Left lobe of liver (tissue), 2 donors: ENCODE data around the gene MKLN1. TPM values are rescaled to one million over a fixed set of nuclear protein-coding genes. Genes with fewer than 3 reads are reported as not detected.
"Not testable (repeated sequence)": the region's sequence is repeated elsewhere in the genome, so short reads cannot be mapped to it uniquely, and the experiment has no call there.

Experiments used
- ATAC-seq: fragments of 200-7000 bp; cut with Tn5 transposase; one replicate; pipeline ENCODE4 v1.9.1; 2020; ENCODE audit warnings: mild to moderate bottlenecking, moderate library complexity
- DNase-seq: peaks from one replicate; pipeline ENCODE4 v3.0.0-alpha.2; 2020; ENCODE audit warnings: low spot score
- total RNA-seq: library from RNA; stranded (reverse); gene quantifications from one replicate; pipeline ENCODE4 v1.2.1, GENCODE V29; 2021
- donor health status: DM: no; HTN: no; CAD: no; lungs with moderate emphysema.
- donor health status: DM: no; HTN: yes; CAD: no.

MKLN1 gene
- 27.9 TPM for total RNA-seq

DNA sequence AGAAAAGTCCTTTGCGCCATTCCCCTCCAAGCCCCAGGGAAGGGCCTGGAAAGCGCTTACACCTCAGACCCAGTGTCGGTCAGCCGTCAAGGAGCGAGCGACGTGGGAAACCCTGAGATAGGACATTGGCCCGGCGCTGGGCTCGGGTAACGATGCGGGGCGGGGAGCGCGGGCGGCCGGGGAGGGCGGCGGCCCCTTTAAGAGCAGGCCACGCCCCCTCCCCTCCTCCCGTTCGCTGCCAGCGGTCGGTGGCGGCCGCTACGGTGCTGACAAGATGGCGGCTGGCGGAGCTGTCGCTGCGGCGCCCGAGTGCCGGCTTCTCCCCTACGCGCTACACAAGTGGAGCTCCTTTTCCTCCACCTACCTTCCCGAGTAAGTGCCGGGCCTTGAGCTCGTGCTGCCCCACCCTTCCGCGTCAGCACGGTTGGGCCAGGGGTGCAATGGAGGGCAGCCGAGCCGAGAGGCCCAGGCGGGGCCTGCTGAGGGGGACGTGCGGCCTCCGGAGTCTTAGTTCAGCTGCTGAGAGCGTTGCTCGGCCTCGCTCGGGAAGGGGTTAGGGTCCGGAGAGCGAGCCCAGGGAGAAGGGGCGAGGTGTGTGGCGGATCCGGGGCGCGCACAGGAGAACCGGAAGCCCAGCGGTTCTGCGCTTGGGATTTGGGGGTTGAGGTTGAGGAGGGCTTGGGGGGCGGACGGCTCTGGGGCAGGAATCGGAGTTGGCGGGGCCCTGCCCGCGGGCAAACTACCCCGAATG lies at the start of gene MKLN1:
Gene MKLN1 (plus strand): TSS at position 251 of the 751 bp plus-strand sequence. CDS start 24 bp downstream, at position 275.
- ATAC-seq, result peak; percentile 94
- DNase-seq, result peak; percentile 92

DNA sequence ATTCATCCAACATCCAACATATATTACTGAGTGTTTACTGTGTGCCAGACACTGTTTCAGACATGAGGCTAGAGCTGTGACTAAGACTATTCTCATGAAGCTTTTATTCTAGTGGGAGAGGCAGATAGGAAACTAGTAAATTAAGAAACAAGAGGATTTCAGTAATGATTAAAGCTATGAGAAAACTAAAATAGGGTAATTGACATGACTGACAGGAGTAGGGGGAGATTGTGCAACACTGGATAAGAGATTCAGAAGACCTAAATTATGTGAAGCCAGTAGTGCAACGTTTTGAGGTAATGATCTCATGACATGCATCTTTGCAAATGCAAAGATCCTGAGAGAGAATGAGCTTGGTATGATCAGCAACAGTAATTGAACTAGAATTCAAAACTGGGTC lies 48.6 kb upstream of the MKLN1 start:
- DNase-seq (no peak), ATAC-seq (no peak)

DNA sequence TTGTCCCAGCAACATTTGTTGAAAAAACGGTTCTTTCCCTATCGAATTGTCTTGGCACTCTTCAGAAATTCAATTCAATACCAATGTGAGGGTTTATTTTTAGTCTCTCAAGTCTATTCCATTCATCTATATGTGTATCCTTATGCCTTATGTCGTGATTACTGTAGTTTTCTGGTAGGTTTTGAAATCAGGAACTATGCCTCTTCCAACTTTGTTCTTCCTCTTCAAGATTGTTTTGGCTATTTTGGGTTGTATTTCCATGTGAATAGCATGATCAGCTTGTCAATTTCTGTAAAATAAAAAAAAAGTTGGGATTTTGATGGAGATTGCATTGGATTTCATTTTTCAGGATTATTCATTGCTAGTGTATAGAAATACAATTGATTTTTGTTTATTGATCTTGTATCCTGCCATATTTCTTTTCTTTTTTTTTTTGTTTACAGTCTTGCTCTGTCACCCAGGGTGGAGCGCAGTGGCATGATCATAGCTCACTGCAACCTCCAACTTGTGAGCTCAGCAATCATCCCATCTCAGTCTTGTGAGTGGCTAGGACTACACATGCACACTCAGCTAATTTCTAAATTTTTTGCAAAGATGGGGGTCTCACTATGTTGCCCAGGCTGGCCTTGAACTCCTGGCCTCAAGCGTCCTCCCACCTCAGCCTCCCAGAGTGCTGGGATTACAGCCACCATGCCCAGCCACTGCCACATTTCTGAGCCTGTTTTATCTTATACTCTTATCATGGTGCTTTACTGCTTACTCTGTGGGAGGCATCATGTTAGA lies 46.2 kb upstream of the MKLN1 start:
- no peak for ATAC-seq

DNA sequence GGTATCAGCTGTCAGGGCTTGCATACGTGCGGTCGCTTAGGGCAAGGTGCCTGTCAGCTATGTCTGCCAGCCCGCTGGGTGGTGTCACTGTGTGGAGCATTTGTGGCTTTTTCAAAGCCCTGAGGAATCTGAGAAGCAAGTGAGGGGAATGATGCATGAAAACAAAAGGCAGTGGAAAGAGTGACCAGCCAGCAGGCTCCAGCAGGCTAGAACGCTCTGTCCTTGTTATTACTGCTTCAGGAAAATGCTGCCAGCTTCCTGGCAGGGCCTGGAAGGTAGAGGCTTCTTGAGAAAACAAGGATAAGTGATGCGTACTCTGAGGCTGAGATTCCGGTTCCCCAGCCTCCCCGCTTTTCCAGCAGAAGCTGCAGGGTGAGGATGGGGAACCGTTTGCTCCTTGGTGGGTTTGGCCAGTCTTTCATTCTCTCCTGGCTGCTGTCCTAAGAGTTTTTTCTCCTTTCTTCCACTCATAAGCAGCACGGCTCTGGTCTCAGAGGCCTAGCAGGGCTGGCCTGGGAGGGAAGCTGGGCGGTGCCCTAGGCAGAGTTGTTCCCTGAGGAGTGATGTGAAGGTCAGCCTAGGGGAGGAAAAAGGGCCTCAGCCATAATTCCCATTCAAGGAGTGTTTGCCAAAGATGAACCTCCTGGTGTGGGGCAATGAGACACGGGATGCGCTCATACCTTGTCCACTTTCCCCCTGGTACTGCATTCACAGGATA lies 42.8 kb upstream of the MKLN1 start:
- DNase-seq (no peak), ATAC-seq (no peak)

More for the DNA sequence above, 46.2 kb upstream of the MKLN1 start:
- no peak for DNase-seq

DNA sequence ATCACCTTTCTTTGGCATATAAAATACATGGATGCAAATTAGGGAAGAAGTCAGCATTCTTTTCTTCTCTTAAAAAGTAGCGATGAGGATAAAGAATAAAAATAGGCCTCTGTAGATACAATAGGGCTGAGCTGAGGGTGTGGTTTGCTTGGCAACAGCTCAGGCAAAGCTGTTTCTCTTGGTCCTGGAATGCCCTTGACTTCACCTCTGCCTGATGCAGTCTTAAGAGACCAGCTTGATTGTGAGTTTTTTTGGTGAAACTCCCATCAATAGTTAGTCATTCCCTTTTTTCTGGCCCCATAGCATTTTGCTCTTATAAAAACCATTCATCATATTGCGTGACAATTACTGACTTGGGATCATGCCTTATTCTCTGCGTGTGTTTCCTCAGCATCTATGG lies 42.1 kb upstream of the MKLN1 start:
- no peak for ATAC-seq
- no peak for DNase-seq

DNA sequence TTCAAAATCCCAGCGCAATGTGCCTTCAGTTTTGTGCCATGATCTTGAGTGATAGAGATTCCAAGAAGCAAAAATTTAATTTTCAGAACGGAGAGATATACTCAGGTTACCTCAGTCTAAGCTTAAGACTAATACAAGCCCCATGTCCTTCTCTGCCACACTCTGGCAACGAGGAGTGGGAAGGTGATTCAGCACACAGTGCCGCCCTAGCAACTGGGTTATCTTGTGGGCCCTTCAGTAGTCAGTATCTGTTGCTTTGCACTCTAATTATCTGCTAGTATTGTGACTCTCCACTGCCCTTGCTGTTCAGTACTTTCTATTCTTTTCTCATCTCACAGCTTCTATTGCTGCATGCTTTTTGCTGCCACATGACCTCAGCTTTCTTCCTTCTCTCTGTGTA lies 39.2 kb upstream of the MKLN1 start:
- no peak for DNase-seq
- ATAC-seq, result no peak

DNA sequence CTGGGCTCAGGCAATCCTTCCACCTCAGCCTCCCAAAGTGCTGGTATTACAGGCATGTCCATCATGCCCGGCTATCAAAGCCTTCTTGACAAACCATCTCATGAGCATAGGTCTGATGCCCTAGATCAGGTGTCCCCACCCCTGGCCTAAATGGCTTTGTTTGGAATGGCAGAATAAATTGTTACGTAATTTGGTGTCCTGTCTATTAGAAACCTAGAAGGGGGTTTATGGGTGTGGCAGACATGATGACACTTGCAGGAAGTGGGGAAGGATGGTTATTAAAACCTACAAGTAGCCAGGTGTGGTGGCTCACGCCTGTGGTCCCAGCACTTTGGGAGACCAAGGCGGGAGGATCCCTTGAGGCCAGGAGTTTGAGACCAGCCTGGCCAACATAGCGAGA lies 38.6 kb upstream of the MKLN1 start:
- no peak for DNase-seq

DNA sequence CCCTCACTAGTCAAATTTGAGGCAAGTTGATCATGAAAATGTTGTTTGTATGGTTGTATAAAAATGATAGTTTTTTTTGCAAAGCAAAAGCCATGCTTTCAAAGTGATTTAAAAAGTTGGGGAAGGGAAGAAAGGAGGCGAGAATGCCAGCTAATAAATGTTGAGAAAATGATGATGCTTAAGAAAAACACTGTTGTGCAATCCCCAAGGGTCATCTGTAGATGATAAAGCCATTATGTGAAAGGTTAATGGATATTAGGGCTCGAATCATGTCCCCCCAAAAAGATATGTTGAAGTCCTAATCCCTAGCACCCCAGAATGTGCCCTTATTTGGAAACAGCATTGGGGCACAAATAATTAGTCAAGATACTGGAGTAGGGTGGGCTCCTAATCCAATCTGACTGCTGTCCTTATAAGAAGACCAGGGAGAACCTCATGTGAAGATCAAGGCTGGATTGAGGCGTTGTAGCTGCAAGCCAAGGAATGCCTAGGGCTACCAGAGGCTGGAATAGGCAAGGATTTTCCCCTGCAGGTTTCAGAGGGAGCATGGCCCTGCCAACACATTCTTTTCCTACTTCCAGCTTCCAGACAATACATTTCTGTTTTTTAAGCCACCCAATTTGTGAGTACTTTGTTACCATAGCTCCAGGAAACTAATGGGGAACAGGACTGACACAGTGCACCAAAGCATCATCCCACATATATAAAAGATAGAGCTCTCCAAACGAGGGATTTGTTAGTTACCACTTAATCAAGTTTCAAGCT lies 35.4 kb upstream of the MKLN1 start:
- ATAC-seq (no peak), DNase-seq (no peak)

More for the DNA sequence above, 38.6 kb upstream of the MKLN1 start:
- no peak for ATAC-seq

DNA sequence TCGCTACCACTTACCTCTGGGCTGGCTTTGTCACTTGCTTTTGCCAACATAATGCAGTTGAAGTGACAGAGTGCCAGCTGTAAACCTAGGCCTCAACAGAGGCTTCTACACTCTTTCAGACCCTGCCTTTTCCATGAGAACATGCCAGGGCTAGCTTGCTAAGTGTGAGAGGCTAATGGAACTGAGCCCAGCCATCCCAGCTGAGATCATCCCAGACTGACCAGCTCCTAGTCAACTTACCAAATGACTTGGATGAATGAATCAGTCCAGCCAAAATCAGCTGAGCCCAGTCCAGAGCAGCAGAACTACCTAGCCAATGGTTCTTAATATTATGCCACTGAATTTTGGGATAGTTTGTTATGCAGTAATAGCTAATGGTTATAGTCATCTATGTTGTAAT lies 34.7 kb upstream of the MKLN1 start:
- DNase-seq, result no peak
- no peak for ATAC-seq

DNA sequence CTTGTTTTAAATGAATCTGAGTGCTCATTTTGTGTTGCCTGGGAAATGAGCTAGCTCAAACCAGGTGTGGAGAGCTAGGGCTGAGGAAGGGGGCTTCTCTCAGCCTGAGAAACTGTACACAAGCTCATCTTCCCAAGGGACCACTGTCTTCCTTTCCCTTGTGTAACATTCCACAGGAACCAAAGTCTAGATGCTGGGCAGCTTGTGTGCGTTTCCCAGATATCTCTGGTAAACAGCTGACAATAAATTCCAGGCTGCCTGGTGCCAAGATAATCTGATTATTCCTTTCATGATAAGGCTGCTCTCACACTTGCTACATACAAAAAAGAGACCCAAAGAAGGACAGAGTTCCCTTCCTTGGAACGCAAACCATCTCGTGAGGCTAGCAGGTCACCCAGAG lies 33.1 kb upstream of the MKLN1 start:
- DNase-seq (no peak), ATAC-seq (no peak)

DNA sequence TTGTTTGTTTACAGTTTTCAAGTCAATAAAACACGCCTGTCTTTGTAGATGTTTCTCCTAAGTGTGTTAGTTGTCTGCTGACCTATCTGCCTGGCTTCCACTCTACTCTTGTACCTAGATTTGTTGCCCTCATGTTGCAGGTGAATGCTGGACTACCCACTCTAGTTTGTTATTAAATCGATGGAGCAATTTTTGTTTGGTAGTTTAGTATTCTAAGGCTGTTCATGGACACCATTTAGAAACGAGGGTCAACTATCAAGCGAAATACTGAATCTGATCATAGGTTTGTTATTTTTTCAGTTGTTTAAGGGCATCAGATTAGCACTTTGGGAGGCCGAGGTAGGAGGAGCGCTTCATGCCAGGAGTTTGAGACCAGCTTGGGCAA lies 29.1 kb upstream of the MKLN1 start:
- ATAC-seq (no peak), DNase-seq (no peak)

DNA sequence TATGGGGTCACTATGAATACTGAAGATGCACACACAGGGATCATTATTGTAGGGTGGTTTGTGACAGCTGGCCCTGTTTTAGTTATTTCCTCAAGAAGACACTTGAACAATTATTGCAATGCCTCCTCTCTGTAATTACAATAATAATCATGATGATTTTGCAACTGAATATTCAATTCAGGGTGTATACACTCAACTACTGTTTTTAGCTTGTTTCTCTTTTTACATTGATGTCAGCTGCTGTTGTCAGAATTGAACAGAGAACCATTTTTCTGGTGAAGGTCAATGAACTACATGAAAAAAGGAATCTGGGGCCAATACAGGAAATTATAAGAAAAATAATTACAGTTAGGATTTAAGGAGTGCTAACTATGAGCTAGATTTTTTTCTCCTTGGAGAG lies 28.6 kb upstream of the MKLN1 start:
- ATAC-seq (no peak), DNase-seq (no peak)

DNA sequence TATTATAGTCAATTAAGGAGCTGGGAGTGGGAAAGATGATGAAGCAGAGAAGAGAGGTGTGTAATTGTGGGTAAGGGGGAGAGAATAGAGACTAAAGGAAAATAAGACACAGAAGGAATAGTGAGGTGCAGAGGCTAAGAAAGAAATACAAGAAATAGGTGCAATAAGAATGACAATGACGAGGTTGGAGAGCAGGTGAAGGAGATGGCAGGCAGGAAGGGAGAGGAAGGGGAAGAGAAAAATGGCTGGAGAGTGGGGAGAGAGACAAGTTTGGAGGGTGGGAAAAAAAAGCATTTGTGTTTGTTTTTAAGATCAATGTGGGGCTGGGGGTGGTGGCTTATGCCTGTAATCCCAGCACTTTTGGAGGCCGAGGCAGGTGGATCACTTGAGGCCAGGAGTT lies 27.6 kb upstream of the MKLN1 start:
- DNase-seq (no peak), ATAC-seq (no peak)

DNA sequence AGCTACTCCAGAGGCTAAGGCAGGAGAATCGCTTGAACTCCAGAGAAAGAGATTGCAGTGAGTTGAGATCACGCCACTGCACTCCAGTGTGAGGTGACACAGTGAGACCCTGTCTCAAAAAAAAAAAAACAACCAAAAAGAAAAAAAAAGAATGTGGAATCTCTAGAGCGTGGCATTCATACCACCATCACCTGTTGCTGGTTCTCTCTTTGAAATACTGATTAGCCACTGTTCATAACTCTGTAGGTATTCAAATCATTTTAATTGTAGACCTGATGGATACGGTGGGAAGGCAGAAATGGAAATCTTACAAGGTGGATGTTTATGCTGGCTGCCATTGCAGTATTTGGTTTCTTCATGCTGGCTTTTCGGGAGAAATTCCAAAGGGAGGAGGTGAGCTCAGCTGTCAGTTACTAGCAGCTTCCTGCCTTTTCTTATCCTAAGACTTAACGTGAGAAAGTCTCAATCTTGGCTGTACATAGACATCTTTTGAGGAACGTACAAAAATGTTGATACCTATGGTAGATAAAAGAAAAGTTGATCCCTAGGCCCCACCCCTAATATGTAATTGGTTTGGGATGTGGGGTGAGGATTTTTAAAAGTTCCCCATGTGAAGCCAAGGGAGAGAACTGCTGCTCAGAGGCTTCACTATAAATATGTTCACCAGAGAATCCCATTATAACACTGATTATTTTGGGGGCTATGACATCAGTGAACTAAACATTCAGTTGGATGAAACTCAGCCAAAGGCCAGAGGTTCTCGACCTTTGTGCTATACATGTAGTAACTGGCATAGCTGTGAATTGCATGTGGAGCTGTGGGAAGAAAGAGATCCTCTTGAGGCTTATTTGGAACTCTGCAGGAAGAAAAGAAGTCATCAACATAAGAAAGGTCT lies 26.9 kb upstream of the MKLN1 start:
- ATAC-seq, result no peak

DNA sequence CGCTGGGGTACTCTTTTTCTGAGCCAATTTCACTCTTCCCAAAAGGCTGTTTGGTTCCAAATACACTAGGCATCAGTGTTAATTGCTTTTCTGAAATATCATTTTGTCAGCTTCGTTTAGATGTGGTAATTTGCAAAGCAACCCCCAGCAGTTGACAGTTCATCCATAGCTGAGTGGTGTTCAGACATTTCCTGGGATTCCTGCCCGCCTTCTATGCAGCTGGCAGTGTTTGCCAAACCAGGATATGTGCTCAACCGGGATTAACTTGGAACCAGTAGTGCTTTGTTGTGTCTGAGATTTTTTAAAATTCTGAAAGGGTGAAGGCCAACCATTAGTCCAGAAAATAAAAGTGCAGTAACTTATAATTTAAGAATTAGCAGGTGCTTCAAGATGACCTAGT lies 25.2 kb upstream of the MKLN1 start:
- no peak for ATAC-seq
- no peak for DNase-seq

More for the DNA sequence above, 26.9 kb upstream of the MKLN1 start:
- no peak for DNase-seq

DNA sequence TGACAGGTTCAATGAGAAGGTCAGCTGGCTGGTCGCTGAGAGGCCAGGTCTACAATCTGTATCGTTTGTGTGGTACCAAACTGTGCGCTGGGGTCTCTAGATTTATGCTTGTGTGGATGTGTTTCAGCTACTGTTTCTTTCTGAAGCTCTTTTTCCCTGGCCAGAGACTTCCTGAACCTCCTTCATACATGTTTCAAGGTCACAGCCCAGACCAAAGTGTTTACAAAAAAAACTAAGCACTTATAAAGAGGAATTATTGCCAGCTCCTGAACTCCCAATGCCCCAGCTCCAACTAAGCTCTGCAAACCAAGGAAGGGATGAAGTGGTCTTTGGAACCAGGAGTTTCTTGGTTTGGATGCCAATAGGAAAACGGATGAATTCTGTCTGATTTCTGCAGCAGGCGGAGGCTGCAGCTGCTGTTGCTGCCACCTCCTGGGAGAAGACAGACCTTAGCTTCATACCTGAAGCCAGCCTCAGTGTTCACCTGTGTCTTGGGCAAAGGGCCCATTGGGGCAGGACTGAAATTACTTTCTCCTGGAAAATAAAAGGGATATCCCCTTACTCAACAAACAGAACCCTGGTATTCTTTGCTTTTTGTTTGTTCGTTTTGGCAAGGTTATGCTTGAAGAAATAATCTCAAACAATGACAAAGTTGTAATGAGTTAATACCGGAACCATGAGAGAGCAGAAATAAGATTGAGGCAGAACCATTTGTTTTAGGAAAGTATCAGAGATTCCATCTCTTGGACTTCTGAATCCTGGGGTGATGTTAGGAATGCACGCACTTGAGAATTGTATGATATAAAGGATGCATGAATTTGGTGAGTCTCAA lies 24.6 kb upstream of the MKLN1 start:
- DNase-seq (peak; percentile 55), ATAC-seq (peak; percentile 93)

DNA sequence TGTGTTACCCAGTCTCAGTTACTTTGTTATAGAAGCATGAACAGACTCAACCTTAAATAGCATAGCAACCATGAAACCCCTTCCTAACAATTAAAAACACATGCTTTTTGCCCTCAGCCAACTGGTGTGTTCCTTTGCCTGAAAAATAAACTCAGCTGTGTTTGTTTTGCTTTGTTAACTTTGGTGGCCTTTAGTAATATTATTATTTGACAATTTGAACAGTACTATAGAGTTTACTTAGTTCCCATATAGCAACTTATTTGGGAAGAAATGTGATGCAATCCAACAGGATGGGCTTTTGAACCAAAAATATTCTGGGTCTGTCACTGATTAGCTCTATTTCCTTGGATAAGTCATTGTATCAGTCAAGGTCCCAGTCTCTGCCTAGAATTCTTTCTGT lies 22.5 kb upstream of the MKLN1 start:
- ATAC-seq (no peak), DNase-seq (no peak)

DNA sequence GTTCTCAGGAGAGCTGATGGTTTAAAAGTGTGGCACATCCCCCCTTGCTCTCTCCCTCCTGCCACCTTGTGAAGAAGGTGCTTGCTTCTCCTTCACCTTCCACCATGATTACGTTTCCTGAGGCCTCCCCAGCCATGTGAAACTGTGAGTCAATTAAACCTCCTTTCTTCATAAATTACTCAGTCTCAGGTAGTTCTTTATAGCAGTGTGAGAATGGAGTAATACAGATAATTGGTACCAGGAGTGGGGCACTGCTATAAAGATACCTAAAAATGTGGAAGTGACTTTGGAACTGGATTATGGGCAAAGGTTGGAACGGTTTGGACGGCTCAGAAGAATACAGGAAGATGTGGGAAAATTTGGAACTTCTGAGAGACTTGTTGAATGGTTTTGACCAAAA lies 21.6 kb upstream of the MKLN1 start:
- ATAC-seq, DNase-seq: not testable (repeated sequence)

DNA sequence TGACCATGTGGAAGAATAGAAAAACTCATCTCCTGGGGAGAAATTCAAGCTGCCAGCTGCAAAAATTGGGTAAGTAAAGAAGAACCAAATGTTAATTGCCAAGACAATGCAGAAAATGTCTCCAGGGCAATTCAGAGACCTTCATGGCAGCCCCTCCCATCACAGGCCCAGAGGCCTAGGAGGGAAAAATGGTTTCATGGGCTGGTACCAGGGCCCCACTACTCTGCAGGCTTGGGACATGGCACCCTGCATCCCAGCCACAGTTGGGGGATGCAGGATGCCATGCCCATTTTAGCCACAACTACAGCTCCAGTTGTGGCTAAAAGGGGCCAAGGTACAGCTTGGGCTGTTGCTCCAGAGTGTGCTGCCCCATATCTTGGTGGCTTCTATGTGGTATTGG lies 20.9 kb upstream of the MKLN1 start:
- ATAC-seq, result no peak
- no peak for DNase-seq
